GM12891 (cell line): ENCODE data around the gene PSMB2.
A peak's percentile ranks its signal among the peaks of the same experiment; 100 is the strongest.

Source experiments
- DNase-seq: peaks from one replicate; pipeline ENCODE4 v3.0.0; 2011; ENCODE audit warnings: low spot score; ENCODE audit not compliant: insufficient read length
- FAIRE-seq: peaks from 2 replicates; lab custom pipeline; 2011; peaks lifted over from hg19 to GRCh38; lab: Jason Lieb, UNC
- PAX5 ChIP-seq: IDR thresholded peaks from 2 replicates; pipeline ENCODE4 v1.6.1; 2011; ENCODE audit warnings: low read length, moderate library complexity, mild to moderate bottlenecking; ENCODE audit not compliant: insufficient read depth, severe bottlenecking
- POLR2A ChIP-seq: IDR thresholded peaks from 2 replicates; pipeline ENCODE4 v1.6.1; 2011; ENCODE audit warnings: low read depth, low read length, control low read depth
- POLR2AphosphoS5 ChIP-seq: IDR thresholded peaks from 2 replicates; pipeline ENCODE4 v1.6.1; 2011; ENCODE audit warnings: low read depth, low read length, control low read depth
- POU2F2 ChIP-seq: IDR thresholded peaks from 2 replicates; pipeline ENCODE4 v1.6.1; 2011; ENCODE audit warnings: low read depth, mild to moderate bottlenecking, control low read depth, low read length, moderate library complexity
- SPI1 ChIP-seq: IDR thresholded peaks from 2 replicates; pipeline ENCODE4 v1.6.1; 2011; ENCODE audit warnings: low read depth, low read length, control low read depth
- TAF1 ChIP-seq: IDR thresholded peaks from 2 replicates; pipeline ENCODE4 v1.6.1; 2011; ENCODE audit warnings: low read depth, low read length, control low read depth

The PSMB2 gene

DNA sequence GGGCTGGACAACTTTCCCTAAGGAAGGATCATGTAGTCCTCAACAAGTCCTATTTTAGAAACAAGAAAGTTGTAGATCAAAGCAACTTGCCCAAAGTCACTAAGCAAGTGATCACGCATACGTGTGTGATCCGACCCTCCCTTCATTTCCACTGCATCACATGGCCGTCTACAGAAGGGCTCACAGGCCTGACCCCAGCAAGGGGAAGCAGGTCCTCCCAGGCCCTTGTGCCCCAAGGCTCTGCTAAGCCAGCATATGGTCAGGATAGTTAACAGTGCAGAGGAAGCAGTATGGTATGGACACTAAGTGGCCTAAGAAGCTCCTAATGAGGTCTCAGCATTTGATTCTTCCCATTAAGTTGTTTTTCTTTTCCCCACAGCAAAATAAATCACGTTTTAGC lies 43.5 kb downstream of the PSMB2 start:
- TF ChIP-seq PAX5 (no peak), TAF1 (no peak), POLR2AphosphoS5 (peak; percentile 55; the same call in 1 of the 2 replicates), SPI1 (no peak)
- DNase-seq (no peak), FAIRE-seq (no peak)

DNA sequence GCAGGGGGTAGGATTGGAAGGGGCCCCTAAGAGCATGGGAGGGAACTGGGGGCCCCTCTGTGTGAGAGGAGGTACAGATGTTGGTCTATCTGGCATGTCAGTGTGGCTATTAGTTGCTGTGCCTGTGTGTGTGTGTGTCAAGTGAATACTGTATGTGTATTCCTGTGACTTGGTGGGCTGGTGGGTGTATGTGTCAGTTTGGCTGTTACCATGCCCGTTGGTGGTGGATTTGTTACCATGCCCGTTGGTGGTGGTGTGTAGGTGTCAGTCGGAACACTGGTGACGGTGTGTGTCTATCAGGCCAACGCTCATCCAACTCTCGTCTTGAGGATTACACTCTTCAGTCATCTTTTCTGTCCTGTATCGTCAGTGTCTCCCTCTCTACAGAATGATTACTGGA lies 45.6 kb downstream of the PSMB2 start:
- DNase-seq (no peak), FAIRE-seq (peak; percentile 75)
- TF ChIP-seq POLR2A (no peak), SPI1 (no peak), TAF1 (no peak), POLR2AphosphoS5 (no peak), POU2F2 (no peak), PAX5 (no peak)

DNA sequence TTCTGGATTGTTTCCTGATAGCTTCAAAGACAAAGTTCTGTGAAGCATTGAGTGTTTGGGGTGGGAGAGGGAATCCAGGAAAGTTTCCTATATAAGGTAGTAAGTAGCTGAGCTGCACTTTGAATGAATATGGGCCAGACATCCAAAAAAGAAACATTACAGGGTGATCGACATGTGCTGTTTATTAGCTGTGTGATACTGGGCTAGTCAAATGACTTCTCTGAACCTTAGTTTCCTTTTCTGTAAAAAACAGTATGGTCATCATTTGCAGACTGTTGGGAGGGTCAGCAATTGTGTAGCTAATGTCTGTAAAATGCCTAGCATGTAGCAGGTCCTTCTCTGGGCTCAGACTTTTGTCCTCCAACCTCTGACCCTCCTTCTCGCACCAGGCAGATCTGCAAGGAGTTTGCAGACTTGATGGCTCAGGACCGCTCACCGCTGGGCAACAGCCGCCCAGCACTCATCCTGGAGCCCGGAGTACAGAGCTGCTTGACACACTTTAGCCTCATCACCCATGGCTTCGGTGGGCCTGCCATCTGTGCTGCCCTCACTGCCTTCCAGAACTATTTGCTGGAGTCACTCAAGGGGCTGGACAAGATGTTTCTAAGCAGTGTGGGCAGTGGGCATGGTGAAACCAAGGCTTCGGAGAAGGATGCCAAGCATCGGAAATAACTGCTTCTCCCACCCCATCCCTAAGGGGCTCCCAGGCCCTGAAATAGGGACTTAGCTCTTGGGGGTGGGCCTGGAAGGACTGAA lies 47.1 kb downstream of the PSMB2 start:
- FAIRE-seq (no peak), DNase-seq (no peak)
- TF ChIP-seq TAF1 (no peak), POLR2AphosphoS5 (no peak)

GRCh38 chr1:35592991-35593769 lies 48.1 kb downstream of the PSMB2 start:
- no peak for TF ChIP-seq PAX5
- no peak for TF ChIP-seq POLR2A
- no peak for TF ChIP-seq POU2F2
- TF ChIP-seq POLR2AphosphoS5 = no peak
- no peak for DNase-seq
- no peak for FAIRE-seq

DNA sequence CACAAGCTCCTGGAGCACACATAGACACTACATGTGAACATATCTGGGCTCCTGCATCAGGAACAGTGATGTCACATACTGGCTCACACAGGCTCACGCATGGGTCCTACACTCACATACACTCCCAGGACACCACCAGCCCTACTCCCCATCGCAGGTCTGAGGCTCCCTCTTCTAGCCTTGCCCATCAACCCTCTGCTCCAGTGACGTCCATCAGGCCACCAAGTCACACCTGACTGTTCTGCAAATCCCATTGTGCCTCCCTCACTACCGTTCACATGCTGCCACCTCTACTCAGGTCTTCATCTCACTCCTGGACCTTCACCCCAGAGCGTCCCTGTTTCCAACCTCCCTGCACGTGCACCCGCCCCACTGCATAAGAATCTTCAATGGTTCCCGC lies 50.1 kb downstream of the PSMB2 start:
- DNase-seq (no peak), FAIRE-seq (no peak)
- TF ChIP-seq POLR2A (no peak), POLR2AphosphoS5 (no peak), SPI1 (no peak), POU2F2 (no peak), TAF1 (no peak), PAX5 (no peak)

DNA sequence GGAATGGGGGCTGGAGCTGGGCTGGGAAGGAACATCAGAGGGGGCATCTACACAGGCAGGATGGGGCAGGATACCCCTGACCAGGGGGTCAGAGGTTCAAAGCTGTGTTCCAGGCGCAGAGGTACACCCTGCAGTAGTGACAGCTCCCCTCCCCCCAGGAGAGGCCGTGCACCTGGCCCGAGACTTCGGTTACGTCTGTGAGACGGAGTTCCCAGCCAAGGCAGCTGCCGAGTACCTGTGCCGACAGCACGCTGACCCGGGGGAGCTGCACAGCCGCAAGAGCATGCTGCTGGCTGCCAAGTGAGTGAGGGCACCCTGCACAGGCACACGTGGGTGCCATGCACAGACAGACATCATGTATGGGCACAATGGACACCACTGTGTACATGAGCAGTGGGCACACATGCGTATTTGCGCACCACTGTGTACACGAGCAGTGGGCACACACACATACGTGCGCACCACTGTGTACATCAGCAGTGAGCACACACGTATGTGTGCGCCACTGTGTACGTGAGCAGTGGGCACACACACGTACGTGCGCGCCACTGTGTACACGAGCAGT lies 50.8 kb downstream of the PSMB2 start:
- FAIRE-seq (no peak), DNase-seq (no peak)
- no peak for TF ChIP-seq POU2F2
- no peak for TF ChIP-seq POLR2AphosphoS5

- FAIRE-seq (peak; percentile 9), DNase-seq (no peak)
- TF ChIP-seq SPI1 (no peak), TAF1 (no peak), POU2F2 (no peak), PAX5 (no peak), POLR2AphosphoS5 (no peak), POLR2A (no peak)
These were observed 51.6 kb downstream of the PSMB2 start for GRCh38 chr1:35589516-35590427.

DNA sequence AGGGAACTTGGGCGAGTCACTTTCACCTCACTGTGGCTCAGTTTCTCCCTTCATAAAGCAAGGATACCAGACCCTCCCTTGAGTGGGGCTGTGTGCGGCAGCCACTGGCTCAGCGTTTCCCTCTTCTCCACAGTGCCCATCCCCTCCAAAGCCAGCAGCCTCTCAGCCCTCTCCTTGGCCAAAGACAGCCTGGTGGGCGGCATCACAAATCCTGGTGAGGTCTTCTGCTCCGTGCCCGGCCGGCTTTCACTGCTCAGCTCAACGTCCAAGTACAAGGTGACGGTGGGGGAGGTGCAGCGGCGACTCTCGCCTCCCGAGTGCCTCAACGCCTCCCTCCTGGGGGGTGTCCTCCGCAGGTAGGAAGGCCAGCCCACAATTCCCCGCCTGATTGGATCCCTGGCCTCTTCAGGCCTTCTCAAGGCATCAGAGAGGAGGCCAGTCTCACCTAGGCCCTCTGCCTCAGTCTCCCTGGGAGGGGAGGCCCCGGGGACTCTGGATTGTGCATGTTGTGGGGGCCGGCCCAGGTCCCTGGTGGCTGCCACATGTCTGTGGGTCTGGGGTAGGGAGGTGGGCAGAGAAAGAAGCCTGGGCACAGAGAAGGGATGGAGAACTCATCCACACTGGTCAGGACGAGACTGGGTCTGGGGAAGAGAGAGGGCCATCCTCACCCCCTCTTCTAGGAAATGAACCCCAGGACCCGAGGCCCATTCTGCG lies 53.0 kb downstream of the PSMB2 start:
- TF ChIP-seq SPI1 (no peak), PAX5 (no peak), POU2F2 (no peak), POLR2AphosphoS5 (no peak), POLR2A (no peak), TAF1 (no peak)
- FAIRE-seq (no peak), DNase-seq (no peak)
